ENCODE measurements around the gene ANKEF1.

- TF ChIP-seq EZH2 (IDR thresholded peaks at IDR 0.05; ENCODE audit: low read length, unreplicated experiment), result no peak
- TF ChIP-seq CTCF (conservative IDR thresholded peaks at IDR 0.05; ENCODE audit: low read depth, low read length), result no peak
These were observed 43.1 kb downstream of the ANKEF1 start for GRCh38 chr20:10077886-10078285.

Measured in PC-3 (cell line).